Measurements from ENCODE around the gene KCNE3.

The KCNE3 gene

DNA sequence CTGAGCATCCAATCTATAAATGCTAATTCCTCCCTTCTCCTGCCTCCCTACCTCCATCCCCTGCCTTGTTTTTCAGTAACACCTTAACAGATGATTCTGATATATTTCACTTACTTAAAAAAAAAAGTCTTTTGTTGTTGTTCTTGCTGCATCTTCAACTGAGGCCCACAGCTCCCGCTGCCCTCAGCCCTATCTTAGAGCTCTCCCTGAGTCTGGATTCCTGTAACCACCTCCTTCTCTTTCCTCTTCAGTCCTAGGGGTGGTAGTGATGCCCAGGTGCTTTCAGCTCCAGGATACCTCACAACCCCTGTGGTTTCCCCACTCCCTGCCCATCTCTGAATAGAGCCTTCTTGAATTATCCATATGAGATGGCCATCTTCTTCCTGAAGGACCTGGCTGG lies 3.7 kb upstream of the KCNE3 start:
- no peak for DNase-seq

DNA sequence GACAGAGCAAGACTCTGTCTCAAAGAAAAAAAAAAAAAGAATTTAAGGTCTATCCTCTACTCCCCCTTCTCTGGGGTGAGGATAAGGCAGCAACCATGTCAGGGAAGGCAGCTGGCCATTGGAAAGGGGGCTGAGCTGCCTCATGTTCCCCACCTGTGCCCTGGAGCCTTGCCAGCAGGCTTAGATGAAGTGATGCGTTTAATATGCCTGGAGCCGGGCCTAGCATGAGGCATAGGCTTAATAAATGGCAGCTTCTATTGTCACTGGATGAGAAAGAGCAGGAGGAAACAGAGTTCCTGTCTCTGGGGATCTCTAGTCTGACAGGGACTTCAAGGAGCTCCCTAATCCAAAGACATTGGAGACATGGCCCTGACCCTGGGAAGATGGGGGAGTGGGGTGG lies 3.2 kb upstream of the KCNE3 start:
- DNase-seq = no peak

DNA sequence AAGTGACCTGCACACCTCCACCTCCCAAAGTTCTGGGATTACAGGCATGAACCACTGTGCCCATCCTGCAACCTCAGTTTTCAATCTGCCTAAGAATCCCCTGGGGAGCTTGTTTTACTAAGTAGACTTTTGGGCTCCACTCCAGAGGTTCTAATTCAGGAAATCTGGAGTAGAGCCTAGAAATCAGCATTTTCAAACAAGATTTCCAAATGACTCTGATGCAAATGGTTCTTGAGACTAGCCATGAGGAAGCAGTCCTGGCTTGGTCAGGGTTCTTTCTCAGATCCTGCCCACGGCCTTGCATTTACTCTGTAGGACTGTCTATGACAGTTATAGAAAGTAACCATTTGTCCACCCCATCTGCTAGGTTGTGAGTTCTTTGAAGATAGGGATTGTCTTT lies 1.6 kb upstream of the KCNE3 start:
- DNase-seq = no peak

DNA sequence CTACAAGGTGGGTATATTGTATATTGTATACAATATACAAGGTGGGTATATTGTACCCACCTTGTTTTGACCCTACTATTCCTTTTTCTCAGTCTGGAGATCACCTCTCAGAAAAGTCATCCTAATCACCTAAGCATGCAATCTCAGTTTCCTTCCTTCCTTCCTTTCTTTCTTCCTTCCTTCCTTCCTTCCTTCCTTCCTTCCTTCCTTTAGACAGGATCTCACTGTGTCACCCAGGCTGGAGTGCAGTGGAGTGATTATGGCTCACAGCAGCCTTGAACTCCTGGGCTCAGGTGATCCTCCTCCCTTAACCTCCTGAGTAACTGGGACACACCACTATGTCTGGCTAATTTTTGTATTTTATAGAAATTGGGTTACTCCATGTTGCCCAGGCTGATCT lies 1.2 kb upstream of the KCNE3 start:
- DNase-seq = no peak

DNA sequence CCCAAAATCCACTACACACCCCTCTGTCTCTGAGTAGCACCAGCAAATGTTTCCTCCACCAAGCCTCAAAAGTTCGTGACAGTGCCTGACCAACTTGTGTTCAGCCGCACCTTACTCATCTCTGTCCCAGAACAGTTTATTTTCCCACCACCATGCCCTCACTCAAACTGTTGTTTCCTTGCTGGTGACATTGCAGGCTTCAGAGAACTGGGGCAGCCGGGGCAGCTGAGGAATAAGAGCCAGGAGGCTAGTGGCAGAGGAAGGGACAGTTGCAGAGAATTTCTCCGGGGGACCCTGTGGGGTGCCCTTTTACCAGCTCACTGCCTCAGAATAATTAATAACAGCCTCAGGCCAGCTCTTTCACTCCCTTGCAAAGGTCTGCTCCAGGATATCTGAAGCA lies 709 bp upstream of the KCNE3 start:
- DNase-seq = no peak

DNA sequence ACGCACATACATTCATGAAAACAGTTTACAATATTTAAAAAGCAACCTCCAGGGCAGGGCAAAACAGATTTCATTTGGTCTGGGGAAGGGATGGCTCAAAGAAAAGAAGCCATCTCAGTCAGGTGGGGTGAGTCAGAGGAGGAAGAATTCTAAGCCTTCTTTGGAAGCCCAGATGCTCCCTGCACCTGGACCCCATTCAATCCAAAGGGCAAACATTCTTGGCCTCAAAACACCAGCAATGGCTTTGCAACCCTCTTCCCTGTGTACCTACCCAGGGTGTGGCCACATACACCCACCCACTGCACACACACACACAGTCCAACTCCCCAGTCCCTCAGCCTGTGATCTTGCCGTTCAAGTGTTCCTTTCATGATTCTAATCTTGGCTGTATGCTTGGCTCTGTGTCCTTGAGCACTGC lies 2.0 kb downstream of the KCNE3 start:
- no peak for DNase-seq

DNA sequence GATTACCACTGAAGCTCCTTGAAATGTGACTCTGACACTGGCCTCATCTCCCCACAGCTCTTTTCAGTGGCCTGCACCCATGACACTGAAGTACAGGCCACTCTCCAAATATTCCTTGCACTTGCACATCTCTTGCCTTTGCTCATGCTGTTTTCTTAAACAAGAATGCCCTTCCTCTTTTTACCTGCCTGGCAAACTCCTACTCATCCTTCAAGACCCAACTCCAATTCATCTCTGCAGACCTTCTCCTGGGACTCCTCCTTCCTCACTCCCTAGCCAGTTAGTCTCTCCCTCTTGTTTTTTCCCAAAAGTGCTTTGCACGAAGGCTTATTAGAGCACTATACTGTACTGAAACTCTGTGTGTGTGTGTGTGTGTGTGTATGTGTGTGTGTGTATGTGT lies 2.6 kb downstream of the KCNE3 start:
- DNase-seq = no peak

DNA sequence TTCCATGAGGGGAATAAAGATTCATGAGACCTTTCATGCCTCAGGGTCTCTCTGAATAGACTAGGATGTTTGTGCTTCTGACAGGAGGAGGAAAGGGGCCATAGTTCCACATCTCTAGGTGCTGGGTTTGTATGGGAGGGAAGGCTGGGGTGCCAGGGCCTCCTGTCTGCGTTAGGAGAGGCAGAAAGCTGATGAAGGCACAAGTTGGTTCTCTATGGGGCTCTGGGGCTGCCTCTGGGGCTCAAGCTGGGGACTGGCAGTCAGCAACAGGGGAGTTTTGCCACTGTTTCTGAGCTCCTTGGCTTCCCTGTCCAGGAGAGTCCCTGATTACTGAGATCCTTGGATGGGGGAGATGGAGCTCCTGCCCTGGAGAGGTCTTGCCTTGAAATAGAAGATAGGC lies 4.1 kb downstream of the KCNE3 start:
- no peak for DNase-seq

DNA sequence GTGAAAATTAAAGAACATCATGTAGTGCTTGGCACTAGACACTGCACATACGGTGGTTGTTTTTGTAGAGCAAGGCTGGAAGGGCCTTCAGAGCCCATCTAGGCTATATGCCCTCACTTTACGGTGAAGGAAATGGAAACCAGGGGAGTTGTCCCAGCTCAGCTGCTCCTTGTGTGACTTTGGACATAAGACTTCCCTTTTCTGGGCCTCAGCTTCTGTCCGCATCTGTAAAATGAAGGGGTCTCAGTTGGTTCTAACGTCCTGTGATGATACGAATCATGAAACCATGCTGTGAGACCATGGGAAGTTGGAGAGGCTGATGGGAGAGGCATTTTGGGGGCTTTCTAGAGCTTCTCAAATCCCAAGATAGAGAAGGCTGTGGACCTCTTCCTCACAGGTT lies 4.7 kb downstream of the KCNE3 start:
- DNase-seq = no peak

DNA sequence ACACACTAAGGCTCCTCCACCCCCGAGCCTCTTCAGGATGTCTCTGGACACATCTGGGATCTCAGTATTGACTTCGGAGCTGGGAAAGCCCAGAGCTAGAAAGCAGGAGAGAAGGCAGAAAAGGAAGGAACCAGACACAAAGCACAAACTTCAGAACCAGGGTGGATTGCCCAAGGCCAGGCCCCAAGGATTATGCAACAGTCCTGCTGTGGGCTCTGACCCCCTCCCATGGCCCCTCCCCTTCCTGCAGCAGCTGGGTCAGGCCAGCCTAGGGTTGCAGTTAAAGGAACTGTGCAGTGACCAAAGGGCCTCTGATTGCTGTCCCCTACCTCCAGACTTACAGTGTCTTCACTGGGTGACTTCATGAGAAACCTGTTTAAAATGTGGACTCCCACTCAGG lies 5.3 kb downstream of the KCNE3 start:
- no peak for DNase-seq

DNA sequence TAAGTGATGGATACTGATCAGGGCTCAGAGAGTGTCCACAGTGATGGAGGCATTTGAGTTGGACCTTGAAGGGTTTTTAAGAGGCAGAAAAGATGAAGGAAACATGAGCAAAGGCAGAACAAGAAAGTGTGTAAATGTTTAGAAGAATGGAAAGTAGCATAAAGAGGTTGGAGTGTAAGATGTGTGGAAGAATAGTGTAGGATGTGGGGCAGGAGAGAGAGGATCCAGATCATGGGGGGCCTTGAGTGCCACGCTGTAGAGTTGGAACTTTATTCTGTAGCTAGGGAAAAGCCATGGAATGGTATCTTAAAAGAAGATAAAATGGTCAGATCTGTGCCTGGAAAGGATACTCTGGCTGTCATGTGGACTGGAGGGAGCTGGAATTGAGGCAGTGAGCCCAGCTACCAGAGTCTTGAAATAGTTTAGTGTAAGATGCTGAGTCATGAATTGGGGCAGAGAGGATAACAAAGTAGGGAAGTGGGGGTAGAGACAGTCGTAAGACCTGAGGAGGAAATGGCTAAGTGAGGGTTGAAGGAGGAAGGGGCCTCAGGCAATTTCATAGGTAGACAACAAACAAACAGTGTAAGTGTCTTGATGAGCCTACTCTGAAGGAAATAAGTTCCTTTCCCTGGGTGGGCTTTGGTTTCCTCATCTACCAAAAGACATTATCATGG lies 6.7 kb downstream of the KCNE3 start:
- DNase-seq = no peak

DNA sequence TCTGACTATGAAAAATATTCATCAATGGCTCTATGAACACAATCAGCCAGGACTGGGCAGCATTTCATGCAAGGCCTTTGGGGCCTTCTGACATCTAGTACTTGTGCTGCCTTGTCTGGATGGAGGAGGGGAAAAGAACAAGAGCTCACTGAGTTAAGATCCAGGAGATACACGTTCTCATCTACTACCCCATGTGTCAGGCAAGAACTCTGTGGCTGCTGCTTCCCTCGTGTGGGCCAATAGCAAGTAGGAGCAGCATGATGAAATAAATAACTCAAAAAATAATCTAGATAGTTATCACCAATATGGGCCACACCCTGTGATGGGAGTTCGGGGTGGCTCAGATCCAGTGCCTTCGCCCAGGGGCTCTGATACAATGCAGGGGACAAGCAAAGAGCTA lies 7.3 kb downstream of the KCNE3 start:
- DNase-seq = no peak

DNA sequence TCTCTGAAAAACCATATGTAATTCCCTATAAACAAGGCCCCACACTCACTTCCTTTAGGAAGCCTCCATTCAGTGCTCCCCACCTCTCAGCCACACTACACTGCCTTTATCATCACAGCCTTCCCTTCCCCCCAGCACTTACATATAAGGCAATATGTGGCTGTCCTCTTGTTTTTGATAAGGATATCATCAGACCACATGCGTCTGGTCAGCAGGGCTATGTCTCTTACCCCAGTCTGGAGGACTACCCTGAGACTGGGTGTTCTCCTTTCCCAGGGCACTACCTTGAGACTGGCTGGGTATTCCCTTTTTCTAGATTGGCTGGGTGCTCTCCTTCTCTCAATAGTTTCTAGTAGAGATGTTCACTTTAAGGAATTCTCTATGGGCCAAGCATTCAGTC lies 7.8 kb downstream of the KCNE3 start:
- DNase-seq = no peak

DNA sequence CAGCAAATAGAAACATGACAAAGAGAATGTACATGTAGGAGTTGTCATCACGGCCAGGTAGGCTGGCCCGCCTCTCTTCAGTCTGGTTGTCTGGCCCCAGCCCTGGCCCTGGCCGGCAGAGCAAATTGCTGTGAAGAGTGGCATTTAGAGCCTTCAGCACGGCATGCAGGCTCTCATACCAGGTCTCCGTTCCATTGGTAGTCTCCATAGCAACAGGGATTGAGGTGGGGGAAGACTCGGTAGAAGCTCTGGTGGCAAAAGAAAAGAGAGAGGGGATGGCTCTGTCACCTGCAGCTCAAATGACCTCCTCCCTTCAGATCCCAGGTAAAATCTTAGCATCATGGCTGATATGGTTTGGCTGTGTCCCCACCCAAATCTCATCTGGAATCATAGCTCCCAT lies 10.0 kb downstream of the KCNE3 start:
- DNase-seq = no peak

DNA sequence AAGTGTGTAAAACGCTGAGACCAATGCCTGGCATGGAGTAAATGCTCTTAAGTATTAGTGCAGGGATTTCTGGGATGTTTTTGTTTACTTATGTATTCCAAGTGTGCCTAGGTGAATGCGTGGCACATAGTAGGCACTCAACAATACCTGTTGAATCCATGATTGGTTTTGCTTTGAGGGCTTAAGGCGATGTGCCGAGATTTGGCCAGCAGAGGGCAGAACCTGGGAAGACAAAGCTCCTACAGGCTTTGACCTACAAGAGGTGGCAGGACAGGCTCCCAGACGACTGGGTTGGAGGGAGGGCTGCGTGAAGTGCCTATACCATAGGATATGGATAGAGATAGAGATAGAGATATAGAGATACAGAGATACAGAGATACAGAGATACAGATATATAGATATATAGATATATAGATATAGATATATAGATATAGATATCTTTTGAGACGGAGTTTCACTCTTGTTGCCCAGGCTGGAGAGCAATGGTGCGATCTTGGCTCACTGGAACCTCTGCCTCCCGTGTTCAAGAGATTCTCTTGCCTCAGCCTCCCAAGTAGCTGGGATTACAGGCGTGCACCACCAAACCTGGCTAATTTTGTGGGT lies 13.9 kb downstream of the KCNE3 start:
- peak in 3 of 4 experiments; percentile 12 to 38 (median 36) for DNase-seq

DNA sequence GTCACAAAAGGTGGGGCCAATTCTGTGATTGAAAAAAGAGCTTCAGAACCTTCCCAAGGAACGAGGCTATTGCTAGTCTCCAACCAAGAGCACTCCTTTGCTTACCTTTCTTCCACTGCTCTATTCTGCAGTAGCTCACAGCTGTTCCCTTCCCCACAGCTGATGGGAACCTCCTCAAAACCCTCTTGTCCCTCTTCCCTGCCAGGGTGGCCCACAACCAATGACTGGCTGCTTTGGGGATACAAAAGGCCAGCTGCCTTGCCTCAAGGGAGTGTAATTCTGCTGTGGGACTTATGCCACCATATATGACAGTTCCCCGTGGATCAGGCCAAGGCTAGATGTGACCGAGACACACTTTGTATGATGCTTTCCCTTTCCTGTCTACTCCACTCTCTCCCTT lies 15.0 kb downstream of the KCNE3 start:
- DNase-seq = no peak

DNA sequence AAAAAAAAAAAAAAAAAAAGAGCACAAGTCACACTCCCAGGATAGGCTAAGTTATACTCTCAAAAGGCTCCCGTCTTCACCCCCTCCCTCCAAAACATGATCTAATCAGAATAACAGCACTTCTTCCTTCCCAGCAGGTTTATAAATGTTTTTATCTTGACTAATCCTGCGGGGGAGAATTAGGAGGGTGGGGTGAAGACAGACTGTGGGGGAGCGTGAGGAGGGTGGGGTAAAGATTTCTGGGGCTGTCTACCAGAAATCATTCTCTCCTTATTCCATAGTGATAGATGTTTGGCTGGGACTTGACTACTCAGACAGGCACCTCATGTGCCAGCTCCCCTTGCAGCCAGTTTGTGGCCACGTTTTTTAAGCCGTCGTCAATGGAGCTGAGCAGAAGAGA lies 17.0 kb downstream of the KCNE3 start:
- no peak for DNase-seq

DNA sequence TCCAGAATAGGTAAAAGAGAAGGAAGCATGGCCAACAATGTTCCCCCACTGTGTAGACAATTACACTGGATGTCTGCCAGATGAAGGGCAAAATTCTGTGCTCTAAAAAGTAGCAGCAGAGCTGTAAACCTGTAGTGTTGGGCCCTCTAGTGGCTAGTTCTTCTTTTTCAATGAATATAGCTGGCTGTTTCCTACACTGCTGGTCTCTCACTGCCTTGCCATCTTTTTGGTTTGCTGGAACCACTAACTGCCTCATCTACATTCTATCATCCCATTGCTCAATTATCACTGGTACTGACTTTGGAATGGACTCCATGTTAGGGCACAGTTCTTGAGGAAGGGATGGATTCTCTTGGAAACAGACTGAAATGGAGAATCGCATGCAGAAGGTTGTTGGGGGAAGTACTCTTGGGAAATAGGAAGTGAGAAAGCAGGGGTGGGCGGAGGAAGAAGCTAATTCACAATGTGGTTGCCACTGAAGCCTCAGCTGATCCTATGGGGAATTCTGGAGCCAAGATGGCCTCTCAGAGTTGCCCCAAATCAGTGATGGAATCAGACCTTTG lies 17.9 kb downstream of the KCNE3 start:
- no peak for DNase-seq

DNA sequence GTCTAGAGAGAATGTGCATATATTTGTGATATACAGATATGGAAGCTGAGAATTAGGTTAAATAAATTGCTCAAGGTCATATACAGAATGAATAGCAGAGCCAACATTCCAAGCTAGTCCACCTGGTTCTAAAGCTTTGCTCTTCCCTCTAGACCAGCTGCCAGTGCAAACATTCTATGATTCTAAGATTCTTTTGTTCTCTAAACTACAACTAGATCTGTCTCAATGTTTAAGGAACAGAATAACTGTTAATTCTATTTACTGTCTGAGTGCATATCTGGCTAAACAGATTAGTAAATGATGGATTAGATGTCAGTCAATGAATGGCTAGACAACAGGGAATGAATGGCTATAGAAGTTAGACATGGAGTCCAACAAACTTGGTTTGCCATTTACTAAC lies 19.6 kb downstream of the KCNE3 start:
- DNase-seq = no peak

DNA sequence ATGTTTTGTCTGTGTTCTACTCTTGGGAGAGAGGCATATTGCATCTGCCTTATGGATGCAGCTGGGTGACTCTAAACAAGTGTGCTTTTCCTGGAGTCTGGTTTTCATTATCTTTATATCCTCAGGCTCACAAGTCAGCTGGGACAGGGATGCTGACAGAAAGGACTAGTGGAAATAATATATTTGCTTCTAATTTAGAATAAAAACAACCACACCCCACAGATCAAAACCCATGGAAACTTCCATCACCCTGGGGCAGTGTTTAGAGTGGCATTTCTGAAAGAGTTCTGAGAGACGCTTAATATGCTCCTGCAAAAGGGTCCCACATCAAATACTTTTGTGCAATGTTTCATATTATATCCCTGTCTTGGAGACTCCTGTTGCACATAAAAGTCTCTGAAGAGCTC lies 20.8 kb downstream of the KCNE3 start:
- DNase-seq = no peak

DNA sequence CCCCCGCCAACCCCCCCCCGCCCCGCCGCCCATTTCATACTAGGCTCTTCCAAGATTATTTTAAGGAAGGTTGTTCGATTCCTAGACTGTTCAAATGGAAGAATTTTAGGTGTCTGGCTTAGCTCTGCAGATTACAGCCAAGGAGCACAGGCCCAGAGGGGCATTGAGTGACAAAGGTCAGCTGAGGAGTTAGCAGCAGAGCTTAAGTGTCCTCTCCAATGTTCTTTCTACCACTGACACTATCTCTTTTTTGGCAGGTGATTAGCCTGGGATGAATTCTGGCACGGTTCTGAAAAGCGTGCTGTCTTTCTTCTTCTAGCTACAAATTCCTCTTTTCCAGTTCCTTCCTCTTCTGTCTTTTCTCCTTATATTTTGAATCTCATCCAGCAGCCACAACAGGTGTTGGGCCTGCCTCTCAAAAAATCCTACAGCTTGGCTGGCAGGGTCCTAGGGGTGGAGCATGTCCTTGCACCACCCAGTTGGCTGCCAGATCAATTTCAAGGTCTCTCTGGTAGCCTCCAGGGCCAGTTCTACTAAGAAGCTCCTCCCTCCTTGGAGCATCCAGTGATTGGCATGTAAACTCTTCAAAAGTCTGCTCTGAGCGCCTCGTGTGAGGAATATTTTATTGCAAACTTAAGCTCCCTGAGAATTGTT lies 23.0 kb downstream of the KCNE3 start:
- DNase-seq = no peak

DNA sequence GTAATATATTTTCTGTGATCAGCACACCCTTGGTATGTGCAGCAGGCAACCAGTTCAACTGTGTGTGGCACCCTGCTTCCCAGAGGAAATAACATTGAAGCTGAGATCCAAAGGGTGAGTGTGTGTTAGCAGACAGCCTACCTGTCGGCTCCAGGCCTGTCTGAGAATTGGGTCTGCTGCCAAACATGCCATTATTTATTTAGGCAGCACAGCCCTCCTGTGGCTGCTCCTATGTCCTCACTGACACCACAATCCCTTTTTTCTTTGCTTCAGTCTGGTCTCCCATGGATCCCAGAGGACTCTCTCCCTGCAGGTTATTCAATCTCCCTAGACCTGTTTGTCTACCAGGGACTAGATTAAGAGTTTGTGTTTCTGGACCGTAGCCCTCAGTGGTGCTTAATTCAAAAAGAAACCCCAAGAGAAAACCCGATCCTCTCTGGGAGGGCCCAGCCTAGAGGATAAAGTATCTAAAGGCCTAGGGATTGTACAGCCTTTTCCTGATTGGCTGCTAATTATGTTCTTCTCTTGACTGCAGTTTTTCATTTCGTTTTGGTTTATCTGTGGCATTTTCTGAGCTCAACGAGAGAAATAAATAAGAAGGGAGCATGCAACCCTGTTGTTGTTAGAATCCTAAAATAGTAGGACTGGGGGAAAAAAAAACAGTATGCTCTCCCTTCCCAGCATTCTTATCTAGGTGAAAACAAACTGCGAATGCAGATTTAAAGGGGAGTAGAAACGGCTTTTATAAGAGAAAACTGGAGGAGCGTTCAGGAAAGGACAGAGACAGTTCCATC lies 24.1 kb downstream of the KCNE3 start:
- DNase-seq = no peak

DNA sequence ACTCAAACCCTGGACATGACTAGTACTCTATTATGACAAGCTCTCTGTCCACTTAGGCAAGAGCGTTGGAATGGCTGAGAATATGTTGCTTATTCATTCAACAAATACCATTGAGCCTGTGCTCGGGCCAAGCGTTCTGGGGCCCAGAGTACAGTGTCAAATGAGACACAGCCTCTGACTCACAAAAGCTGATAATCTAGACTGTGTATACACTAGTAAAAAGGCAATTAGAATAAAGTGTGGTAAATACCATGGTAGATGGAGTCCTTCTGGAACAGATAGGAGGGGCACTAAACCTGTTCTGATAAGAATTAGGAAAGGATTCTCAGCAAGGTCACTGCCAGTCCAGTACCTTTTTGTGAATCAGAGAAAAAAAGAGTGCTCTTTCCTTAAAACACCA lies 24.7 kb downstream of the KCNE3 start:
- DNase-seq = no peak

DNA sequence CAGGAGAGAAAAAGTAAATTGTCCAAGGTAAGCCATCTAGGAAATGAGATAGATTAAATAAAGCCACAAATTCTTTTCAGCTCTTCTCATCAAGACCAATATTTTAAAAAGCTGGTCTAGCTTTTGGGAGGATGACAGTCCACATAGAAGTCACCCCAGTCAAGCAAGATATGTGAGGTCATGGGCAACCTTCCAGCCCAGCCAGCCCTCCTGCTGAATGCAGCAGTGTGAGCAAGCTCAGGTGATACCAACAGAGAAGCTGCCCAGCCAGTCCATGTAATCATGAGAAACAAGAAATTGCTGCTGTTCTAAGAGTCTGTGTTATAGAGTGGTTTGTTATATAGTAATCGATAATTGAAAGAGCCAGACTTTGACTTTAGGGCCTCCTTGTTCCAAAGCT lies 28.7 kb downstream of the KCNE3 start:
- no peak for DNase-seq
